Activated CD4-positive, alpha-beta T cell treated with anti-CD3 and anti-CD28 coated beads, Interleukin-2, amount 50 U/mL, for 1 hour (primary cell): ENCODE results near the gene HOXA11.

ENCODE experiments used
- DNase-seq: peaks from one replicate; pipeline ENCODE4 v3.0.0-alpha.2; 2020

Gene HOXA11

DNA sequence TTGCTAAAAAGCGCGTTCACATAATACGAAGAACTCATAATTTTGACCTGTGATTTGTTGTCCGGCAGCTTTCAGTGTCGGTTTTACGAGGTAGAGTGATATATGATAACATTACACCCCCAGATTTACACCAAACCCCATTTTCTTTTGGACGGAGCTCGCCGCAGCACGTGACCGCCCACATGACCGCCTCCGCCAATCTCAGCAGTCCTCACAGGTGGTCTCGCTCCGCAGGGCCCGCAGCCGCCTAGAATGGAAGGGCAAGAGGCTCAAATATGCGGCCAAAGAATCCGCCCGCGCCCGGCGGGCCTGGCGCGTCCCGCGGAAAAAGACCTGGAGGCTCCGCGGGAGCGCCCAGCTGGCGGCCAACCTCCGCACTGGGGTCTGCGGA is 28.5 kb downstream of the HOXA11 start, which contains the start of gene HOXA7:
TSS of gene HOXA7 (minus strand) at position 168 of the 391 bp plus-strand sequence. CDS start at position 38, 130 bp downstream.
- no peak for DNase-seq

DNA sequence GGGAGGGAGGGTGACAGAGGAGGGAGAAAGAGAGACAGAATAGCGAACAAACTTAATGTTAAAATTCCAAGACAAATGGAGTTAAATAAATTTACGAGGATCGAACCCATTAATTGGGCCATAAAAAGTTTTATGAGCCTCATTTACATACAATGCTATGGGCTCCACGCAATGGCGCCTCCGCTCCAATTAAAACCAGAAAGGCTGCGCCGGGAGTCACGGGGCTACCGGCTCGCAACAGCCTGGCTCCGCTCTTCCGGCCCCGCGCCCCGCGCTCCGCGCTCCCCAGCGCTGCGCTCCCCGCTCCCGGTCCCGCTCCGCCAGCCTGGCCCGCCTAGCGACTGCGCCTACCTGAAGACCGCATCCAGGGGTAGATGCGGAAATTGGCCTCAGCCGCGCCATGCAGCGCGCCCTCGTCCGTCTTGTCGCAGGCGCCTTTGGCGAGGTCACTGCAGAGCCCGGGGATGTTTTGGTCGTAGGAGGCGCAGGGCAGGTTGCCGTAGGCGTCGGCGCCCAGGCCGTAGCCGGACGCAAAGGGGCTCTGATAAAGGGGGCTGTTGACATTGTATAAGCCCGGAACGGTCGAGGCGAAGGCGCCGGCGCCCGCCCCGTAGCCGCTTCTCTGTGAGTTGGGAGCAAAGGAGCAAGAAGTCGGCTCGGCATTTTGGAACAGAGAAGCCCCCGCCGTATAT is 29.1 kb downstream of the HOXA11 start:
- DNase-seq = no peak

DNA sequence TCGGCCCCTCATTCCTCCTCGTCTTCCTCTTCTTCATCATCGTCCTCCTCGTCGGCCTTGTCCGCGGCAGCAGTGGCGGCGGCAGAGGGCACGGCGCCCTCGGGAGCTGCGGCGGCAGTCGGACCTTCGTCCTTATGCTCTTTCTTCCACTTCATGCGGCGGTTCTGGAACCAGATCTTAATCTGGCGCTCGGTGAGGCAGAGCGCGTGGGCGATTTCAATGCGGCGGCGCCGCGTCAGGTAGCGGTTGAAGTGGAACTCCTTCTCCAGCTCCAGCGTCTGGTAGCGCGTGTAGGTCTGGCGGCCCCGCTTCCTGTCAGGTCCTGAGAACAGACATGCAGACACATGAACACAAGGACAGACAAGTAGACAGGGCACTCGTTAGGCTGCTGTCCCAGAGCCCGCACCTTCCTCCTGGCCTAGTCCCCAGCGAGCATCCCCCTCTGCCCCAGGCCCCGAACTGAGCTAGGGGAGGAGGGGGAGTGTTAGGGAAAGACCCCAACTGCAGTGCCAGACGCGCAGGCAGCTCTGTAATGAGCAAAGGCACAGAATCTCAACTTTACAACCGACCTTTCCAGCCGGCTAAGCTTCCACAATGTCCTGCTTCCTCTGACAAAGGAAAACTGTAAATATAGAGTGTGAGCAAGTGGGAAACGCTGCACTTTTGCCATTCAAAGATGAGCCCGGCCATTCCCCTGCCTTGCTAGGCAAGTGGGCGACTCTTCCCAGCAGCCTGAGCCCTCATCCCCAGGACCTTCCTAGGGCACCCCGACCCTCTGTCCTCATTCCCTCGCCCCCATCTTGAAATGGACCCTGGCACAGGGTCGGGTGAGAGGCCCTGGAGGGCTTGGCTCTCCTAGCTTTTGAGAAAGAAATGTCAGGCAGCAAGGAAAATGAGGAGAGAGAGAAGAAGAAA is 29.9 kb downstream of the HOXA11 start:
- no peak for DNase-seq

DNA sequence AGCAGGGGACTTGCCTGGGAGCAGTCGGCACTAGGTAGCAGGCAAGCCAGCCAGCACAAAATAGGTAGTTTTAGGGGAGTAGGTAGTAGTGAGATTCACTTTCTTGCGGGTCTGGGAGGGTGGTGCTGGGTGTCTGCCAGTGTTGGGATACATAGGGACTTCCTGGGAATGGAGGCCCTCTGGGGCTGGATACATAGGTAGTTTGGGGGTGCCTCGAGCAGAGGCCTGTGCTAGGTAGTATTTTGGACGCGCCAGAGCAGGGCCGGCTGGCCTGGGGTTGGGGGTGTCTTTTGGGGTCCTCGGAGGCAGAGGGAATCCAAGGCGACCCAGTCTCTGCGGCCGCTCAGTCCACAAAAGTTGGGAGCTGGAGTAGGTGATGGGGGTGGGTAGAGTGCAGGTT is 30.7 kb downstream of the HOXA11 start:
- DNase-seq = no peak

DNA sequence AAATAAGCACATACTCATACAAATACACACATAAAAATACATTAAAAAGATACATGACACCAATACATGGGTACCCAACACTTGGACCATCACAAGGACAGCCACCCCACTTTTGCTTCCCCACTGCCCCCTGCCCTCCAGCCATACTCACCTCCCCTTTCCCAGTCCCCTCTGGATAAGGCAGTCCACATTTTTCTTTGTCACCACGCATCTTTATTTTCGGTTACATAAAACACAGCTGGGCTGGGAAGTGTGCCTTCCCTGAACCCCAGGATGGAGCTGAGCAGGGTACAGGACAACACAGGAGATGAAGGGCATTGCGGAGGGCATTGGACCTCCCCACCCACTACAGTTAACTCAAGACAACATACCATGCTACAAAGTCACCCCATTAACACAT is 31.5 kb downstream of the HOXA11 start:
- DNase-seq = no peak

DNA sequence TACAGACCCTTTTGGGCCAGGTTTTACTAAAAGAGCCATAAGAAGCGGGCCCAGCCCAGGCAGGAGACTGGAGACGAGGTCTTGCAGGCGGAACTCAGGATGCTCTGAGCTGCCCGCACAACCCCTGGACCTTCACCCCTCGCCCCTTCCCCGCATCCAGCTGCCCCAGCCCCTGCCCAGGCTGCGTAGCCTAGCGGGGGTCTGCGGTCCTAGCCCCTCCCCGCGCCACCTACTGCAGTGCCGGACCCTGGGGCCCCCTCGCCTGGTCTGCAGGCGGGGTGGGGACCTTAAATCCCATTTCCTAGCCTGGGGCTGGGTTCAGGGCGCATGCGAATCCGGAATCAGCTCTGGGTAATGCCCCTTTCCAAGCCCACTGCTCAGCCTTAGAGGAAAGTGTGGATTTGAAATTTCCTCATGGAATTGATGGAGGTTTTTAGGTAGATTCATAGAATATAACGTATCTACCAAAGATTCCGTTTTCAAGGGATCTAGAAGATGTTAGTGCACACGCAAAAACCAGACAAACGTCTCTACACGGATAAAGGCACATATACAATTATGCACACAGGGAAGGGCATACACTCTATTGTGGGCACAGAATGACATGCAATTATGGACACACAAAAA is 32.1 kb downstream of the HOXA11 start:
- no peak for DNase-seq

DNA sequence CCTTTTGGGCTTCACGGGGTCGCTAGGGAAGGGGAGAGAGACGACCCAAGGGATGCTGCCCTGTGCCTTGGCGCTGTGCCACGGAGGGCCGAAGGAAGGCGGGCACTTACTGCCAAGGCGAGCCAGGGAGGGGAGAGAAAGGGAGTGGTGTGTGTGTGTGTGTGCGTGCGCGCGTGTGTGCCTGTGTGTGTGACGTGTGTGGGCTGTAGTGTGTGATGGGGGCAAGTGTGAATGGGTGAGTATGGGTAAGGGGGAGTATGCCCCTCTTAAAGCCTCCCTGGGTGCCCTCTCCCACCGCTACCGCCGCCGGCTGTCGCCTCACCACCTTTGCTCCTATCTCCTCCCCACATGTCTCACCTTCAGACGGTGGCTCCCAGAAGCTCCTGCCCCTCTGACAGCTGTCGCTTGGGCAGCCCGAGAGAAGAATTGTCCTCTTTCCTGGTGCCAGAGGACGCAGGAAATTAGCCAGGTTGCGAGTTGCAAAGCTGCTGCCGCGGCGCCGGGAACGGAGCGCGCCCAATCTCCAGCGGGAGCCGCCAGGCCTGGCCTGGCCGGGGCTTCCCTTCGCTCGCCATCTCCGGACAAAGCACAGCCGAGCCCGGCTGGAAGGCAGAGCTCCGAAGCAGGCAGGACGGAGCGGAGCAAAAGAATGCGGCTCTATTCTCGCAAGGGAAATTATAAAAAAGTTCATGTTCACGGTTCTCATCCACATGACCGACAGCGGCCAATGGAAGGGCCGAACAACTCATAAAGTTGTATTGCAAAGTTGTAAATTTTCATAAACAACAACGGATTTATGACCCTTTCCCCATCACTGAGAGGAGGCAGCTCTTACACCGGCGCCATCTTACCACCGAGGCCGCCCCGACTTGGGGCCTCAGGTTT is 32.9 kb downstream of the HOXA11 start, which contains the start of gene HOXA3:
TSS of gene HOXA3 (minus strand) at position 653 of the 885 bp plus-strand sequence. CDS start 41,943 bp downstream, outside the sequence.
- DNase-seq = no peak

DNA sequence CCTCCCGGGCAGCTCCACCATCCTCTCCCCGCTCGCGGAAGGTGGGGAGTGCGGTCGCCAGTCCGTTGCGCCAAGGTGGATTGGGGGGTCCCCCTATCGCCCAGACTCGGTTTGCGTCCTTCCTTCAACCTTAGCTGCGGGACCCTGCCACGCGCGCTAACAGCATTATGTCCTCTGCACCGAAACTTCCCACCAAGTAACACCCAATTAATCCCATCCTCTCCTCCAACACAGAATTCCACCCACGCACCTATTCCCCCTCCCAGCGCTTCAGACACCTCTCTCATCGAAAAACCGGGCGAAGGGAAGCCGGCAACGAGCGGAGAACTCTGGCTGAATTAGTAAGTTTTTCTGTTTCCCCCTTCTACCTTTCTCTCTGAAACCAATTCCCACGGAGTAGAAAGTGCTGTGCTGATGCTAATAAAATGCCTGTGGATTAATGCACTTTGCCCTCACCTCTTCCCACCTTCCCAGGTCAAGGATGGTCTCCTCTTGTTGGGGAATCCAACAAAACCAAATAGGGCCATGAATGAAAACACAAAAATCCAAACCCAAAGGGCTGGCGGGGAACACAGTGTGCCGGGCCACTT is 33.6 kb downstream of the HOXA11 start:
- DNase-seq = no peak

DNA sequence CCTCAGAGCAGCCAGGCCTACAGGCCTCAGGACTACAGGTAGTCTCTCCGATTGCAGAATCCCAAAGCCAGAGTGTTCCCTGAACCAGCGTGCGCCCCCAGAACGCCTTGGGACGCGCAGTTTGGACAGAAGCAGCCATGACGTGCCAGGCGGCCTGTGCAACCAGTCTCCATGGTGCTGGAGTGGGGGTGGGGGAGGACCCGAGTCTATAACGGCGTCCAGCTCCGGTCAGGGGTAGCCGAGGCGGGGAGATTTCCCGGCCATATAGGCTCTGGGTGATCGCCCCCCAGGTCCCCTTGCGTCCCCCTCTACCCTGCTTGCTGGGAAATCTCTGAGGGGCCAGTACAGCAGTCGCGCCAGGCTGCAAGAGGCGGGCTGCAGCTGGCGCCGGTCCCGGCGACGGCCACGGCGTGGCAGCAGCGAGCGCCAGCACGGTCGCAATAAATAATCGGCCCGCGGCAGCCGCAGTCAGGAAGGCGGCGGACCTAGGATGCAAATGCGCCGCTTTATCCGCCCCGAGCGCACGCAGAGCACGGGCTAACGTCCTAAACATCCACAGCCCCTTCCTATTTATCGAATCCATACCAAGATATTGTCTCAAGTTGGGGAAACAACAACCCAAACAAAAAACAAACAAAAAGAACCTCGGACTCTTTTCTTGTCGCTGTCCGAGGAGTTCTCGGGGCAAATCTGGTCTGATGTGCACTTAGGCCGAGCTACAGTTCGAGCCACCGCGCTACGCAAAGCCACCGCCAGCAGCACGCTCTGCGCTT is 34.3 kb downstream of the HOXA11 start:
- peak; percentile 64 for DNase-seq

DNA sequence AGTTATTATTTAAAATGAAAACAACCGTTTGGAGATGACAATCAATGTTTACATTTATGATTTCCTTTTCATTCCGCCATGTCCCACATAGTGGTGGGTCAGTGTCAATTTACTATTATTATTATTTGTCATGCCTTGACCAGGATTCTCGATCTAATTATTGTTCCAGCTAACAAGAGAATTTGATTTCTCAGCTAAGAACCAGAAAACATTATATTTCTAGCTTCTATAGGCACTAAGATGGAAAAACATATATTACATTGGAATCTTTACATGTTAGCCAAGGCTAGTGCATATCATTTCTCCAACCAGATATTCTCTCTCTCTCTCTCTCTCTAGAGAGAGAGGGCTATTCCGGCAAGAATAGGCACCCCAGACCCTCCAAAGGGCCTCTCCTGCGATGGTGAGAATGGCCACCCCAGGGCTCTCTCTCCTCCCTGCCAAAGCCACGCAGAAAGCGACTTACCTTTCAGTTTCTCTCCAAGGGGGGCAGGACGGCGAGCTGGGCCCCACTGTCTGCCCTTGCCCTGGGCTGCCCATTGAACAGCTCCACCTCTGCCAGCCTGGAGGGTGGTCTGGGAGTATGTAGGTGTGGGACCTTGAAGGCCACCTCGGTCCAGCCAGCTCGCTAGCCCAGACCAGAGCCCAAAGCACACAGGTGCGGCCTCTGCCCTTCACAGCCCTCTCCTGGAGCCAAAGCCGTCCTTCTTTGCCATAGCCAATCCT is 35.0 kb downstream of the HOXA11 start:
- no peak for DNase-seq

DNA sequence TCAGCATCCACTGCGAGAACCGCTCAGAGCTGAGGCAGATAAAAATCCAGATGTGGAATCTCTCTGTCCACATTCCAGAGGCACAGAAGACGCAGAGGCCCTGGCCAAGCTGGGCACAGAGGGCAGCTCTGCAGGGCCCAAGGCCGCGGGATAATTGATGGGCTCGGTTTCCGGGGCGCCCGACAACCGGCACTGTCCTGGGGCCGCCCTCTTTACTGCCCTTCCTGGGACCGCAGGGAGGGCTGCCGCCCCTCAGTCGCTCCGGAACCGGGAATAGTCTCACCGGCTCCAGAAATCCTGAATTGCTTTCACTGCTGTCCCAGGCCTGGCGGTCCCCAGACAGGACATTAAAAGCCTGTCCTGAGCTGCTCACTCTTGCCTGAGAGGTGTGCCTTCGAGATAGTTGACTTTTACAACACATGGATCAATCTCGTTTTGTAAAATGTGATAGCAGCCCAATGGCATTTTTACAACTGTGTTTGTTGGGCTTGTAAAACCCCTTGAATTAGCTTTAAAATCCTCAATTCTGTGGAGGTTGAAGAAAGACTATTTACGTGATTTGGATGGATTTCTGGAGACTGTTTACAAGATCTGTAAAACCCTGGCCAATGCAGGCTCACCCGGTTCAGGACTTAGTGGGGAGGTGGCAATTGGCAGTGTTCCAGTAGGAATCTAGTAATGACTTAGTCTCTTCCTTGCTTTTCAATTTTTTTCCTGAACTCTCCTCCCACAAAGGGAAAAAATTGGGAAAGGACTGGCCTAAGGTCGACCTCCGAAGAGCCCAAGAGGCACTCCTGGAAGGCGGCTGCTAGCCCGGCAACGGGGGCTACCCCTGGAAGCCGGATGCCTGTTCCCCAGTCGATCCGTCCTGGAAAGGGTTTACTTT is 36.0 kb downstream of the HOXA11 start:
- no peak for DNase-seq

DNA sequence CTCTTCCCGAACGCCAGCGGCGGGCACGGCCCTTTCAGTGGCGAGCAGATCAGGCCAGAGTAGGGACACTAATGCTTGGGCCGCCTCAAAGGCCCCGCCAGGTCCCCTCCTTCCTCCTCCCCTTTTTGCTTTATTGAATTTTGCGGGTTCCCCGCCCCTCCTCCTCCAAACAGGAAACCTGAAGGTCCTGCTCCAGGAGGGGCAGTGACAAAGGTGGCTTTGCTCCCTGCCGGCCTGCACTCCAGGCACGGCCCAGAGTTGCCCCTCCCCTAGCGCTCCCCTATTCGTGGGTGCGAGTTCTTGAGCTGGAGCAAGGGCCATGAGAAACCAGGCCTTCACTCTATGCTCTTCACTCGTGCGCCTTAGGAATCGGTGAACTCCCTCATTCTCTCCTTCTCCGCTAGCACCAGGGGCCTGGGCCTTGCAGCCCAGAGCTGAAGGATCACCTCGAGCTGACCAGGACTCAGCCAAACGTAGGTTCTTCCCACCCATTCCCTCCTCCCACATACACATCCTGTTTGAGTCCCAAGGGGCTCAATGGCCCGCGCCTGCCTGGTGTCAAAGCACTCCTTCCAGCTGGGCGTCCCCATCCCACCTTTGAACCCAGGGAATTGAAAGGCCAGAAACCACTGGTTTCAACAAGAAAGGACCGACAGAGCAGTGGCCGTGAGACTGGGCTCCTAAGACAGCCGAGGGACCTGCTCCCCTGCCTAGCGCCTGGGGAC is 36.8 kb downstream of the HOXA11 start:
- DNase-seq = no peak

DNA sequence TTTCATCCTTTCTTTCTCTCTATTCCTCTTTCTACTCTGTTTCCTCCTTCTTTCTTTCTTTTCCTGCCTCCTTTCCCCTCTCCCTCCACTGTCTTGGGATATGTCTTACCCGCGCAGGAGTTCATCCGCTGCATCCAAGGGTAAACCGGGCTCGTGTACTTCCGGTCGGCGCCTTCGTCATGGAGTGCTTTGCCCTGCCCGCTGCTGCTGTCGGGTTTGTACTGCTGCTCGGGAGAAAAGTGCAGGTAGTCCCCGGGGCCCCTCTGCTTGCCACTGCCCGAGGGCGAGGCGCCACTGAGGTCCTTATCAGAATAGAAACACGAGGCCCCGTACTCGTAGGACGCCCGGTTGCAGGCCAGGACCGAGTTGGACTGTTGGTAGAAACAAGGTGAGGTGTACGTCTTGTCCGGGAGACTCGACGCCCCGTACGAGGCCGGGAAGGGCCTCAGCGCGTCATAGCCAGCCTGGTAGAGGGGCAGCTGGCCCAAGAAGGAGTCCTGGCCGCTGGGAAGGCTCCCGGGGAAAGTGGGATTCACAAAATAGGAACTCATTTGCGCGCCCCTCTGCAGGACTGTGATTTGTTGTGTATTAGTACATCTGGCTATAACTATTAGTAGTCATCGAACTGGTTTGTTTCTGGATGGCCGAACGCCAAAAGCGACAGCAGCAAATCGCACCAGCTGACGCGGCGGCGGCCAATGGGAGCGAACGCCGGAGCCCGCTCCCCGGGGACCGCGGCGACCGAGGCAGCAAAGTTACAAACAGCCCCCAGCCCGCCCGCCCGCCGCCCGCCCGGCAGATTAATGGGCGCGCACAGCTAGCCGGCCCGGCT is 37.6 kb downstream of the HOXA11 start, which contains the start of gene HOXA6:
TSS of gene HOXA6 (minus strand) at position 576 of the 832 bp plus-strand sequence. CDS start at position 551, 25 bp downstream.
- DNase-seq = no peak

DNA sequence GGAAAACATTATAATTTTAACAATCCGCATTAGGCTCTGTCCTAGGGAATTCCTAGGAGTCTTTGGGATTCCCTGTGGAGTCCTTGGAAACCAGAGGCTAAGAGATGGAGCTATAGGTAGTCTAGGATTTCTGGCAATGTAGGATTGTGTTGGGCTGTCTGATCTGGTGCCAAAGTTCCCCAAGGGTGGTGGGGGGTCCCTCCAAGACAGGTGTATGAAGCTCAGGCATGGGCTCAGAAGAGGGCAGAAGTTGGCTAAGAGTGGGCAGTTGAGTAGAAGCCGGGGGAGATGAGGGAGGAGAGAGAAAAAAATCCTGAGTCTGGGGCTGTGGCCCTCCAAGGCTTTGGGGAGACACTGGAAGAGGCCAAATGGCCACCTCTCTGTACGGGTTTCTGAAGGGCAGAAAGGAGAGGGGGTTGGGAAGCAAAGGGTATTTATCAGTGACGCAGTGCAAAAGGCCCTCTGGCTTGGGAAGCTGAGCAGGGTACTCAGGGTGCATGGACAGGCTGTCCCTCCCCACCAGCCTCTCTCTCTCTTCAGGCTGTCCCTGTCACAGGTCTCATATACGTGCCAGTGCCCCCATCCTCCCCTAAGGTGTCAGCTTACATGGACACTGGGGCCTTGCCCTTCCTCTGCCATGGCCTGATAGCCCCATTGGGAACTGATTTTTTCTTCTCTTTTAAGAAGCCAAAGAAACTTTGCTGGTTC is 38.4 kb downstream of the HOXA11 start:
- DNase-seq = no peak

DNA sequence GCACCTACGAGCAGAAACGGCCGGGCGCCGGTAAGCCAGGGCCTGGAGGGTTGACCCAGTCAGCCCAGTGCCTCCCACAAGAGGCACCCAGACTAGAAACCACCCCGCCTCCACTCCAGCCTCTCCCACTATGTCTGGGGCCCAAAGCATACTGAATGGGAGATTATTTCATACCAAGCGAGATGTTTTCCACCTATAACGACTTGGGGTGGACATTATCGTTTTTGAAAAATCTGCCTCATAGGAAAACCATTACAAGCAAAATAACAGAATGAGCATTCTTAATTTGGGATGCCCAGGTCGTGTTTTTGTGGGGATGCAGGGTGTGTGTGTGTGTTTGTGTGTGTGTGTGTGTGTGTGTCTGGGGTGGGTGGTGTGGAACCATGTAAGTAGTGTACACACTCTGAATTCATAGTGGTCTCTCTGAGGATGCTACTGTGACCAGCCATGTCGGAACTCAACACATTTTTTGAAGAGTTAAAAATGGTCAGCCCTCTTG is 39.1 kb downstream of the HOXA11 start:
- no peak for DNase-seq

DNA sequence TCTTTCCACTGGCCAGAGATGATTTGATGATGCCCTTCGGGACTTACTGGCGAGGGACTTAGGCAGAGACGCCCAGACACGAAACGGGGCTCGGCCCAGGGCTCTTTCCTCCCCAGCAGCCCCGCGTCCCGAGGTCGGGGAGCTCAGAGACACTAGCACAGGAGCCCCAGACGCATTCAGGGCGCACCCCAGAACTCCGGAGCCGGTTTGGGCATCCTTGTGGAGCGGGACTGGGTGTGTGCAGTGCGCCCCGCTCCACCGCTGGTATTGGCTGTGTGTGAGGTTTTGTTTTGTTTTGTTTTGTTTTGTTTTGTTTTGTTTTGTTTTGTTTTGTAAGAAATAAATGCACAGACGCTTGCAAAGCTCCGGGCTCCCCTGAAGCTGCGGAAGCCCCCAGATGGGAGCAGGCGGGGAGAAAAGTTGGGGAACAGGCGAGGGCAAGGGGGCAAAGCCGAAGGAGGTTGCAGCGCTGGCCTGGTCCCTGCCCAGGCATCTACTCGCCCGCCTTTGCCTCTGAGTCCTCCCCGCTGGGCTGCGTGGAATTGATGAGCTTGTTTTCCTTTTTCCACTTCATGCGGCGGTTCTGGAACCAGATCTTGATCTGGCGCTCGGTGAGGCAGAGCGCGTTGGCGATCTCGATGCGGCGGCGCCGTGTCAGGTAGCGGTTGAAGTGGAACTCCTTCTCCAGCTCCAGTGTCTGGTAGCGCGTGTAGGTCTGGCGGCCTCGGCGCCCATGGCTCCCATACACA is 39.7 kb downstream of the HOXA11 start:
- no peak for DNase-seq
